Hematopoietic multipotent progenitor cell treated with erythropoietin and hydrocortisone succinate and interleukin-3 and kit ligand, for 15 days (in vitro differentiated cells): ENCODE measurements around the gene ARHGAP45.

Experiments used
- DNase-seq: peaks from one replicate; pipeline ENCODE4 v3.0.0-alpha.2; 2015; ENCODE audit warnings: low spot score

ARHGAP45 gene

GRCh38 chr19:1038978-1039645 lies 27.9 kb upstream of the ARHGAP45 start:
- DNase-seq: no peak

DNA sequence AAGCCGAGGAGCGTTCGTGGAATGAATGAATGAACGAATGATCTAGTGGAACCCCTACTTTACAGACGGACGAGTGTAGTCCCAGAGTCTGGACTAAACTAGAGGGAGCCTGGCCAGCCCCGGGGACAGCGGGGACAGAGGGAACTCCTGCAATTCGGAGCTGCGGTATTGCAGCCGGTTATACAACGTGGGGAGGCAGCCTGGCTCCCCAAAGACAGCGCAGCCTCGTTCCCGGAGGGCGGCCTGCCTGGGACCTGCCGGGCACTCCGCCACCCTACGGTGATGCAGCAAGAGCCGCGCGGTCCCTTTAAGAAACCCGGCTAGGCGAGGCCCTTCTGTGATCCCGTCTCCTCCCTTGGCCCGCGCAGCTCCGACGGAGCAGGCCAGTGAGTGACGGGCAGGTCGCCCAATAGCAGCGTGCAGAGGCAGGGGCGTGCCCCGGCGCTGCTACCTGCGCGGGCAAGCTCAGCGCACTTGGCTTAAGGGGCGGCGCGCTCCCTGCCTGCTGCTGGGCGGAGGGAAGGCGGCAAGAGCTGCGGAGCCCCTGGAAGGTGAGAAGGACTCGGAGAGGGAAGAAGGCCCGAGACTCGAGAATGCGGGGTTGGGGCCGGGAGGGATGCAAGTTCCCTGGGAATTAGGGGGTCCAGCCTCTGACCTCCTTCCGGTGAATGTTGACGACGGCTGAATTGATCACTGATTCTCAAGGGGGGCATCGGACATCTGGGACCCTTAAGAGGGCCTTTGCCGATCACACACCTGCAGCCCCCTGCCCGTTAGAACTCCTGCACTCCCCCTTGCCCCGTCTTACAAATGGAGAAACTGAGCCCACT lies 27.1 kb upstream of the ARHGAP45 start, which contains the start of gene ABCA7:
Gene ABCA7, plus strand, starts transcription at position 462 of the 830 bp plus-strand sequence. CDS start 1,255 bp downstream, outside the sequence.
- DNase-seq: peak; percentile 99

GRCh38 chr19:1040476-1041271 lies 26.3 kb upstream of the ARHGAP45 start:
- DNase-seq: peak; percentile 97

DNA sequence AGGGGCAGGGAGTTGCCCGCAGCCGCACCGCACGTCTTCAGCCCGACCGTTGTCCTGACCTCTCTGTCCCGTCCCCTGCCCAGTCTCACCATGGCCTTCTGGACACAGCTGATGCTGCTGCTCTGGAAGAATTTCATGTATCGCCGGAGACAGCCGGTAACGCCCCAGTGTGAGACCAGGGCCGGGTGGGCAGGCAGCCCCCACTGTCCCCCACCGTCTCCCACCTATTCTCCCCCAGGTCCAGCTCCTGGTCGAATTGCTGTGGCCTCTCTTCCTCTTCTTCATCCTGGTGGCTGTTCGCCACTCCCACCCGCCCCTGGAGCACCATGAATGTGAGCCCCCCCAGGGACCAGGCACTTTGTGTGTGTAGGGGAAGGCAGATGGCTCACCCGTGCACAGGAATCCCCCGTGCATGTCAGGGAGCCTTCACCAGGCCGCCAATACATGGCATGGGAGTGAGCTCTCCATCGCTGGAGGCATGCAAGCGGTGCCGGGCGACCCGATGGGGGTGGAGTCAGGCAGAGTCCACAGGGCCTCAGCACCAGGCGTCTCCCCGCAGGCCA lies 25.6 kb upstream of the ARHGAP45 start:
- no peak for DNase-seq

GRCh38 chr19:1041835-1042685 lies 24.9 kb upstream of the ARHGAP45 start:
- no peak for DNase-seq

GRCh38 chr19:1042689-1043511 lies 24.1 kb upstream of the ARHGAP45 start:
- DNase-seq: no peak

DNA sequence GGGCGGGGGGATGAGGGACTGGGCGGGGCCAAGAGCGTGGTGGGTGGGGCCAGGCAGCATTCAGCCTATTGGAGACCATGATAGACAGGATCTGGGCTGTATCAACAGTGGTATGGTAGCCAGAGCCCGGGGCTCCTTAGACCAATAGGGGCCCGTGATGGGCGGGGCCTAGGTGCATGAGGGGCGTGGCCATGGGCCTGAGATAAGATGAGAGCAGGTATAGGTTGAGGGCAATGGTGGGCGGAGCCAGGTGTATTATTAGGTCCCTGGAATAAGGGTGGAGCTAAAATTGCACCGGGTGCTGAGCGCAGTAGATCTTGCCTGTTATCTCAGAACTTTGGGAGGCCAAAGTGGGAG lies 21.7 kb upstream of the ARHGAP45 start:
- DNase-seq: peak; percentile 83

DNA sequence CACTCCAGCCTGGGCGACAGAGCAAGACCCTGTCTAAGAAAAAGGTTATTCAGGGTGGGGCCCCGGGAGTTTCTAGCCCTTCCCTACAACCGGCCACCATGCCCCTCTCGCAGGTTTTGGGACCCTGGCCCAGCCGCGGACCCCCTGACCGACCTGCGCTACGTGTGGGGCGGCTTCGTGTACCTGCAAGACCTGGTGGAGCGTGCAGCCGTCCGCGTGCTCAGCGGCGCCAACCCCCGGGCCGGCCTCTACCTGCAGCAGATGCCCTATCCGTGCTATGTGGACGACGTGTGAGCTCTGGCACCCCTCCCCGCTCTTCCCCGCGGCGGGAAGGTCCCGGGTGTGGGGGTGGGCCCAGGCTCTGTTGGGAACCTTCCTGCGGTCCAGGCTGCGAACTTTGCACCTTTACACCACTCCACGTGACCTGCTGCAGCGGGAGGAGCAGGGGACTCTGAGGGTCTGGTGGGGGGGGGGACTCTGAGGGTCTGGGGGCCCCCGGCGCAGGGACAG lies 20.8 kb upstream of the ARHGAP45 start:
- no peak for DNase-seq

- no peak for DNase-seq
Observed at GRCh38 chr19:1046836-1047695, 19.9 kb upstream of the ARHGAP45 start.

DNA sequence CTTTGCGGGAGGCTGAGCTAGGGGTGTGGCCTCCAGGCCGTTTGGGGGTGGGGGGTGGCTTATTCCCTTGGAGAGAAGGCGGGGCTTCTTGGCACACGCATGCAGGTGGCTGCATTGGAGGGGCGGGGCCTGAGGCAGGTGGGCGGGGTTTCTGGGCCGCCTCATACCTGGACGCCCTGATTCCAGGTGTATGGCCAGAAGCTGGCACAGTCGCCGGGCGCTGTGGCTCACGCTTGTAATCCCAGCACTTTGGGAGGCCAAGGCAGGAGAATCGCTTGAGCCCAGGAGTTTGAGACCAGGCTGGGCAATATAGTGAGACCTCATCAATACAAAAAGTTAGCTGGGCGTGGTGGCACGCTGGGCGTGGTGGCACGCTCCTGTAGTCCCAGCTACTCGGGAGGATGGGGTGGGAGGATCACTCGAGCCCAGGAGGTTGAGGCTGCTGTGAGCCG lies 19.2 kb upstream of the ARHGAP45 start:
- no peak for DNase-seq

DNA sequence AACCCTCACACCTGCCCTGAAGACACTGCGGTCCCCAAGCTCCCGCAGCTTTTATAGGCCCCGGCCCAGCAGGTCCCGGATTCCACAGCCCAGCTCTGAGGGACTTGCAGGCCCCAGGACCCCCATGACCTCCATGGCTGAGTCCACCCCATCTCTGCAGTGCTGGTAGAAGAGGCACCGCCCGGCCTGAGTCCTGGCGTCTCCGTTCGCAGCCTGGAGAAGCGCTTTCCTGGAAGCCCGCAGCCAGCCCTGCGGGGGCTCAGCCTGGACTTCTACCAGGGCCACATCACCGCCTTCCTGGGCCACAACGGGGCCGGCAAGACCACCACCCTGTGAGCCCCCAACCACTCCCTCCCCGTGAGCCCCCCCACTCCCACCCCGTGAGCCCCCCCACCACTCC lies 17.9 kb upstream of the ARHGAP45 start:
- no peak for DNase-seq

DNA sequence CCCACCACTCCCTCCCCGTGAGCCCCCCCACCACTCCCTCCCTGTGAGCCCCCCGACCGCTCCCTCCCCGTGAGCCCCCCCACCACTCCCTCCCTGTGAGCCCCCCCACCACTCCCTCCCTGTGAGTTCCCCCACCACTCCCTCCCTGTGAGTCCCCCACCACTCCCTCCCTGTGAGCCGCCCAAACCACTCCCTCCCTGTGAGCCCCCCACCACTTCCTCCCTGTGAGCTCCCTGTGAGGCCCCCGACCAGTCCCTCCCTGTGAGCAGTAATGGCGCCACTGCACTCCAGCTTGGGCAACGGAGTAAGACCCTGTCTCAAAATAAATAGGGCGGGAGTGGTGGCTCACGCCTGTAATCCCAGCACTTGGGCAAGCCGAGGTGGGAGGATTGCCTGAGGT lies 17.2 kb upstream of the ARHGAP45 start:
- no peak for DNase-seq

DNA sequence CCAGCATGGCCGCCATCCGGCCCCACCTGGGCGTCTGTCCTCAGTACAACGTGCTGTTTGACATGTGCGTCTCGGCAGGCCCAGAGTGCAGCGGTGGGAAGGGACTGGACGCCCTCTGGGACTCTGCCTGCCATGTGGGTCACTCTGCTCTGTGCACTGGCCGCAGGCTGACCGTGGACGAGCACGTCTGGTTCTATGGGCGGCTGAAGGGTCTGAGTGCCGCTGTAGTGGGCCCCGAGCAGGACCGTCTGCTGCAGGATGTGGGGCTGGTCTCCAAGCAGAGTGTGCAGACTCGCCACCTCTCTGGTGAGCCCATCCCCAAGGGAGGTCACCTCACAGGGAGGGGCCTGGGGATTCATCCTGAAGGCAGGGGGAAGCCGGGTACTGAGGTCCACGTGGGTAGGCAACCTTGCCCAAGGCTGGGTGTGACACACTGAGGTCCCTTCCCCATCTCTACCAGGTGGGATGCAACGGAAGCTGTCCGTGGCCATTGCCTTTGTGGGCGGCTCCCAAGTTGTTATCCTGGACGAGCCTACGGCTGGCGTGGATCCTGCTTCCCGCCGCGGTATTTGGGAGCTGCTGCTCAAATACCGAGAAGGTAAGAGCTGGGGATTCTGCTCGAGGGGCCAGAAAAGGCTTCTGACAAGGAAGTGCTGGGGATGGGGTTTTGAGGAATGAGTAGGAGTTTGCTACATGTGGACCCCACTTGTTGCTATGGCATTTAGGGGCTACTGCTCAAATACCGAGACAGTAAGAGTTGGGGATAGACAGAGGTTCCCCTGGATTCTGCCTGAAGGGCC lies 15.8 kb upstream of the ARHGAP45 start:
- DNase-seq: no peak

DNA sequence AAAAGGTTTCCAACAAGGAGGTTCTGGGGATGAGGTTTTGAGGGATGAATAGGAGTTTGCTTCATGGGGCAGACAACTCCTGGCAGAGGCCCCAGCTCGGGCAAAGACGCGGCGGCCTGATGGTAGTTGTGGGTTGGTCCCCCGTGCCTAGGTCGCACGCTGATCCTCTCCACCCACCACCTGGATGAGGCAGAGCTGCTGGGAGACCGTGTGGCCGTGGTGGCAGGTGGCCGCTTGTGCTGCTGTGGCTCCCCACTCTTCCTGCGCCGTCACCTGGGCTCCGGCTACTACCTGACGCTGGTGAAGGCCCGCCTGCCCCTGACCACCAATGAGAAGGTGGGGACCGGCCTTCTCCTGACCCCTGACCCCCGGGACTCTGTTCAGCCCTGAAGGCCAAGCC lies 15.2 kb upstream of the ARHGAP45 start:
- no peak for DNase-seq

DNA sequence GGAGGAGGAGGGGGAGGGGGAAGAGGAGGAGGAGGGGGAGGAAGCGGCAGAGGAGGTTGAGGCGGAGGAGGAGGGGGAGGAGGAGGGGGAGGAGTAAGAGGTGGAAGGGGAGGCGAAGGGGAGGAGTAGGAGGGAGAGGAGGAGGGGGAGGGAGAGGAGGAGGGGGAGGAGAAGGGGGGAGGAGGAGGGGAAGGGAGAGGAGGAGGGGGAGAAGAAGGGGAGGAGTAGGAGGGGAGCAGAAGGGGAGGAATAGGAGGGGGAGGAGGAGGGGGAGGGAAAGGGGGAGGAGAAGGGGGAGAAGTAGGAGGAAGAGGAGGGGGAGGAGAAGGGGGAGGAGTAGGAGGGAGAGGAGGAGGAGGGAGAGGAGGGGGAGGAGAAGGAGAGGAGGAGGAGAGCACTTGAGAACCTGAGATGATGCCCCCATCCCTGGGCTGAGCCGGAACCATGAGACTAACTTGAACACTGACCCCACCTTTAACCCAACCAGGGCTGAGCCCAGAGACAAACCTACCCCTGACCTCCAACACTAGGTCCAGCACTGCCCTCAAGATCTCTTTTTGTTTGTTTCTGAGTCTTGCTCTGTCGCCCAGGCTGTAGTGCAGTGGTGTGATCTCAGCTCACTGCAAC lies 14.5 kb upstream of the ARHGAP45 start:
- DNase-seq: no peak

DNA sequence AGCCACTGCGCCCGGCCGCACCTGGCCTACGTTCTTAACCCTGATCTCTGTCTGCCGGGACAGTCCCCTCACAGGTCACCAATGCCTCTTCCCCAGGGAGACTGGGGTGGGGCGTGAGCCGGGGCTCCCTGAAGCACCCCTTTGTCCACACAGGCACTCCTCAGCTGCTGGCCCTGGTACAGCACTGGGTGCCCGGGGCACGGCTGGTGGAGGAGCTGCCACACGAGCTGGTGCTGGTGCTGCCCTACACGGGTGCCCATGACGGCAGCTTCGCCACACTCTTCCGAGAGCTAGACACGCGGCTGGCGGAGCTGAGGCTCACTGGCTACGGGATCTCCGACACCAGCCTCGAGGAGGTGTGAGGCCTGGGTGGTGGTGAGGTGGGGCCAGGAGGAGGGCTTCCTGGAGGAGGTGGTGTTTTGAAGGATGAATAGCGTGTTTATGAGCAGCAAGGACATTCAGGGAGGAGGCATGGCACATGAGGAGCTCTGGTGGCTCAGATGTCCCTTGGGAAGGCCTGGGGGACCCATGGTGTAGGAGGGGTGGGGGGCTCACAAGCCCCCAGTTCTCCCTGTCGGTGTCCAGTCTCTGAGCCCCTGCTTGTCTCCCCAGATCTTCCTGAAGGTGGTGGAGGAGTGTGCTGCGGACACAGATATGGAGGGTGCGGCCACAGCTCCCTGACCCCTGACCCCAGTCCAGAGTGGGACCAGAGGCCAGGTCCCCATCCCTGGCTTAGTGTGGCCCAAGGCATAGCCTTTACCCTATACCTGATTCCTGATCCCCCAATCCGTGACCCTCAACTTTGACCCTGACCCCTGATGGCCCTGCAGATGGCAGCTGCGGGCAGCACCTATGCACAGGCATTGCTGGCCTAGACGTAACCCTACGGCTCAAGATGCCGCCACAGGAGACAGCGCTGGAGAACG lies 13.5 kb upstream of the ARHGAP45 start:
- no peak for DNase-seq
